NCI-H2029 treated with DMSO at 0.1 percent for 48 hours (cell line): ENCODE measurements around the gene RP9.

Experiments
- DNase-seq: peaks from one replicate; lab custom pipeline; 2025; lab: John Stamatoyannopoulos, UW

RP9 gene

GRCh38 chr7:33062782-33063443, 46.3 kb downstream of the RP9 start:
- DNase-seq: peak; percentile 93

GRCh38 chr7:33062023-33062781, 47.0 kb downstream of the RP9 start, which contains the start of gene NT5C3A:
Gene NT5C3A (minus strand): TSS chr7:33062776. CDS start chr7:33062705, 71 bp downstream.
- DNase-seq: no peak

DNA sequence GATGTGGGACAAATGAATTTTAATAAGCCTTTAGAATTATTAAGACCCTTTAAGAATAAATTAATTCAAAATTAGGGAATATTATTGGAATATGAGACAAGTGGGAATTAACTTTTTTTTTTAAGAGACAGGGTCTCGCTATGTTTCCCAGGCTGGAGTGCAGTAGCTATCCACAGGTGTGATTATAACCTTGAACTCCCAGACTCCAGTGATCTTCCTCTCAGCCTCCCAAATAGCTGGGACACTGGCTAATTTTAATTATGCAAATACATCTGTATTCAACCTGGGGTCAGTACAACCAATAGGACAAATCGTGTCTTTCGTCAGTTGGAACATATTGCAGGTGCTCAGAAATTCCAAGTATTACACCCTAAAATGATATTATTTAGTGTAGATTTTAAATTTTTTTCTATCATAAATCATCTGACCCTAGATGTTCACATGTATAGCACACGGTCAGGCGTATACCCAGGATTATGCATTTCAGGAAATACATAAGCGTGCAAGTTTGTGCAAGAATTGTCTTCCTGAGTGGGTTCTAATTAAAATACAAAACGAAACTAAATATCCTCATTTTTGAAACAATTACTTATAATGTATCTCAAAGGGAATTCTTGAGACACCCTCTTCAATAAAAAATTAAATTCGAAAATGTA, 47.8 kb downstream of the RP9 start:
- no peak for DNase-seq

DNA sequence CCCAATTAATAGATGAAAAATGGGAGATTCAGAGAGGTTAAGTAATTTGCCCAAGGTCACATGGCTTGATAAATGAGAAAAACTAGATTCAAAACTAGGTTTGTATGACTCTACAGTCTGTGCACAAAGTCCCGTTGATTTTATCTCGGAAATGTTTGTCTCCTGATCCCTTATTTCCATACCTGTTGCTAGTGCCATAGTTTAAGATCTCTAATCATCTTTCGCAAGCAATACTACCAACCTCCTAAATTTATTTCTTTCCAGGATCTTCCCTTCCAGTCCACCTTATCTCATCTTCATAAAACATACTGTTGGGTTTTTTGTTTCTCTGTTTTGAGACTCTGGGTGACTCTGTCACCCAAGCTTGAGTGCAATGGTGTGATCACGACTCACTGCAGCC, 49.6 kb downstream of the RP9 start:
- no peak for DNase-seq

DNA sequence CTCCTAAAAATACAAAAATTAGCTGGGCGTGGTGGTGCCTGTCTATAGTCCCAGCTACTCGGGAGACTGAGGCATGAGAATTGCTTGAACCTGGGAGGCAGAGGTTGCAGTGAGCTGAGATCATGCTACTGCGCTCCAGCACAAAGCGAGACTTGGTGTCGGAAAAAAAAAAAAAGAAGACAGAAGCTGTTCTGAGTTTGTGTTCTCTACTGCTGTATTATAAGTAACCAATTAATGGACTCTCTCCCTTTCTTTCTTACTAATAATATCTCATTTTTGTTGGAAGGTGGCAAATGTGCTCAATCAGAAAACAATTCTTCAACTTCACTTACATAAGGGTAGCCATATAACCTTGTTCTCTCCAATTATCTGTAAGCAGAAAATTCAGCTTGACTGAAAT, 54.0 kb downstream of the RP9 start:
- DNase-seq: no peak

- DNase-seq: no peak
Observed at GRCh38 chr7:33054261-33054964, 54.8 kb downstream of the RP9 start.

DNA sequence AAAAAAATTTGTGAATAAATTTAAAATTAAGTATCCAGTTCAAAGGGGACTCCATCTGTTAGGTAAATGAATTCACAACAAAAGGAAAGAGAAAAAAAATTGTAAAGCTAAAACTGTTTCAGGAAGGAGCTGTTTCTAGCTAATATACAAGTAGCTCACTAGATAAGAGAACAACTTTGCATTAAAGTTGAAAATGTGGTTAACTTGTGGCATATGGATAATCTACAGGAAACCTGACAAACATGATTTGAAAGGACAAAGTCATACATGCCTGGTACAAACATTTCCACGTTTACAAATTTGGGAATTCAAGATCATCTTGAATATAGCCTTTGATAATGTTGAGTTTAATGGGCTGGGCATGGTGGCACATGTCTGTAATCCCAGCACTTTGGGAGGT, 55.5 kb downstream of the RP9 start:
- DNase-seq: no peak

DNA sequence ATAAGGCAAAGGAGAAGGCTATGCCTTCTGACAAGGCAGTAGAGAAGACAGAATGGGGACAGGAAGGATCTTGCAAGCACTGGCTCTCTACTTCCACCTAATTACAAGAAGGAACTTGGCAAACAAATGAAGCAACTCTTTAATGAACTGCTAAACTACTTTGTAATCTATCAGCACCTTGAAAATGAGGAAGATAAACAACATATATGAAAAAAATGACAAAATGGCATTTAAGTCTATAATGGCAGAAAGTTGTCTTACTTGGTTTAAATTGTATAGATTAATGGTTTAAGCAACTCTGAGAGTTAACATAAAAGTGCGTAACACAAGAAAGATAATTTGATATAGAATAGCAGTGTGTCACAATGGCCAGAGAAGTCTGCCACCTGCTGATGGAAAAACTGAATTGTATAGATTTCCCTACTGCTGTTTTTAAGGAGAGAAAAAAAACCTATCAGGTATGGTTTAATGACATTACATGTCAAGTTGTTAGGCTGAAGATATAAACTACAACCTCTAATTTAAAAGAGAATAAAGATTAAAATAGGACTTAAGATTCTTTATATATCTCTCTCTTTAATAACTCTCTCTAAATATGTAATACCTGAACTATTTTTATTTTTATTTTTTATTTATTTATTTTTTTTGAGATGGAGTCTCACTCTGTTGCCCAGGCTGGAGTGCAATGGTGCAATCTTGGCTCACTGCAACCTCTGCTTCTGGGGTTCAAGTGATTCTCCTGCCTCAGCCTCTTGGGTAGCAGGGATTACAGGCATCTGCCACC, 58.5 kb downstream of the RP9 start:
- DNase-seq: peak; percentile 34

- no peak for DNase-seq
Observed at GRCh38 chr7:33048704-33049103, 60.5 kb downstream of the RP9 start.

DNA sequence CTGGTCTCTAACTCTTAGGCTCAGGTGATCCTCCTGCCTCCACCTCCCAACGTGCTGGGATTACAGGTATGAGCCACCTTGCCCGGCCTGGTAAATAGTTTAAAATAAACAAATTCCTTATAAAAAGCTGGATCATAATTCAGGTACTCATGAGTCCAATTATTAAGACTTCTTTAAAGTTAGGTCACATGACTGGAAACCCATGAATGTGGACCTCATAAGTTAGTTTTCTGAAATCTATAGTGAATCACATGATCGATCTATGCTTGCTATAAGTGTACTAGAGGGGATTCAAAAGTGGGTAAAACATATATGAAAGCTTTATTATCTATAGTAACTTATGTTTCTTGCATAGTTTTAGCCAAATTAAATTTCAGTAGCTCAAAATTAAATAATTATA, 60.9 kb downstream of the RP9 start:
- DNase-seq: no peak

- DNase-seq: no peak
Observed at GRCh38 chr7:33044986-33045385, 64.2 kb downstream of the RP9 start.
